AG20443 (cell line): ENCODE measurements around the gene SPTLC3.

Experiments used
- DNase-seq: peaks from one replicate; pipeline ENCODE4 v3.0.0; 2012; ENCODE audit warnings: low spot score, mixed read lengths

The SPTLC3 gene

GRCh38 chr20:13186043-13186774 is 177.4 kb downstream of the SPTLC3 start:
- DNase-seq = no peak

- DNase-seq = no peak
Measured at GRCh38 chr20:13187899-13188298, 179.1 kb downstream of the SPTLC3 start.

GRCh38 chr20:13199279-13199678 is 190.5 kb downstream of the SPTLC3 start:
- no peak for DNase-seq

- DNase-seq = no peak
Measured at GRCh38 chr20:13200767-13201500, 192.2 kb downstream of the SPTLC3 start.

GRCh38 chr20:13202565-13202964 is 193.8 kb downstream of the SPTLC3 start:
- no peak for DNase-seq

GRCh38 chr20:13205425-13205824 is 196.7 kb downstream of the SPTLC3 start:
- no peak for DNase-seq

GRCh38 chr20:13205848-13206434 is 197.2 kb downstream of the SPTLC3 start:
- DNase-seq = no peak

- DNase-seq = no peak
Measured at GRCh38 chr20:13207016-13207415, 198.2 kb downstream of the SPTLC3 start.

- no peak for DNase-seq
Measured at GRCh38 chr20:13211956-13212618, 203.3 kb downstream of the SPTLC3 start.

- DNase-seq = peak; percentile 61
Measured at GRCh38 chr20:13212750-13213149, 204.0 kb downstream of the SPTLC3 start.

GRCh38 chr20:13213335-13213734 is 204.6 kb downstream of the SPTLC3 start:
- DNase-seq = no peak

GRCh38 chr20:13216533-13216932 is 207.8 kb downstream of the SPTLC3 start:
- no peak for DNase-seq
